OCI-LY3 (cell line): ENCODE data around the gene LRRC4C.

Experiments used
- CTCF ChIP-seq: fragments of 200-600, 300-600 bp; sonication (generic); IDR thresholded peaks from 2 replicates; pipeline ENCODE4 v1.5.1; 2014; ENCODE audit warnings: antibody characterized with exemption, low read length, low read depth
- EZH2phosphoT487 ChIP-seq: fragments of 200-600 bp; shearing (Covaris generic); IDR thresholded peaks from 2 replicates; pipeline ENCODE4 v1.6.1; 2018; ENCODE audit warnings: antibody characterized with exemption, mixed run types, low read depth

DNA sequence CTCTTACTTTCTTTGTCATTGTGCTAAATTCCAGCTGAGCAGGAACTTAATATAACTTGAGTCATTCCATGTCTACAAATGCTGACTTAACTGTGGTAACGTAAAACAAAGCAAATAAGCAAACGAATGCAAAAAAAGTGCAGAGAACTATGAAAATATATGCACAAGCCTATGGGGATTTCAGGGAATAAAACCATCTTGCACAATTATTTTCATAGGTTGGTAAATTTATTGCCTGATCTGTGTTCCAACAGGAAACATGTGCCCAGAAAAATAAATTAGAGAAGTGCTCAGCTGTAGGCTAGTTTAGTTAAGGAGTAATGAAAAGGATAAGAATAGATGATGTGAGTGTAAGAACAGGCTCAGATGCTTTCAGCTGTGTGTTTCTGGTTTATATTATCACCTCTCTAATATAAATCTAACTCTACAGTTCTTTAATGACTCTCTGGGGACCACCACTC, 1169.3 kb downstream of the LRRC4C start:
- TF ChIP-seq CTCF (no peak), EZH2phosphoT487 (no peak)
